Keratinocyte (primary cell): ENCODE results near the gene MAML2.

ENCODE experiments used
- CTCF ChIP-seq, 3 experiments: IDR thresholded peaks in 1 of 3; conservative IDR thresholded peaks in 1 of 3; optimal IDR thresholded peaks in 1 of 3; 2 replicates in 2 of 3; 3 replicates in 1 of 3; pipeline versions ENCODE3 to v1.5.1; 2011; ENCODE audit warnings: low read length in 3 of 3, mild to moderate bottlenecking in 3 of 3, moderate library complexity in 2 of 3, control low read depth in 1 of 3, inconsistent platforms in 1 of 3; ENCODE audit not compliant: insufficient read depth in 2 of 3; ENCODE audit errors: extremely low read depth in 1 of 3
- EZH2 ChIP-seq: IDR thresholded peaks from one replicate; pipeline ENCODE4 v1.6.1; 2012; ENCODE audit warnings: inconsistent platforms, mild to moderate bottlenecking, low read length, moderate library complexity

GRCh38 chr11:96160732-96161306 is 182.2 kb downstream of the MAML2 start:
- TF ChIP-seq EZH2 (no peak), CTCF (optimal IDR thresholded peaks at IDR 0.05 in 1 of 3, IDR thresholded peaks at IDR 0.05 in 1 of 3, conservative IDR thresholded peaks at IDR 0.05 in 1 of 3; ENCODE audit: extremely low read depth in 1 of 3, insufficient read depth in 2 of 3, low read length in 3 of 3) (no peak)
